HEK293 (cell line): ENCODE data around the gene GJB2.
A peak's percentile ranks its signal among the peaks of the same experiment; 100 is the strongest.

Source experiments
- BCL6B ChIP-seq: fragments of 450-650 bp; formaldehyde crosslinking; IDR thresholded peaks from 2 replicates; pipeline ENCODE4 v1.5.1; 2017; ENCODE audit warnings: missing biosample characterization, missing genetic modification characterization
- FEZF1 ChIP-seq: fragments of 450-650 bp; formaldehyde crosslinking; IDR thresholded peaks from 2 replicates; pipeline ENCODE4 v1.5.1; 2016; ENCODE audit warnings: missing biosample characterization, missing genetic modification characterization
- GLI4 ChIP-seq: fragments of 450-650 bp; formaldehyde crosslinking; IDR thresholded peaks from 2 replicates; pipeline ENCODE4 v1.5.1; 2016; ENCODE audit warnings: missing biosample characterization, missing genetic modification characterization
- KLF17 ChIP-seq: fragments of 450-650 bp; formaldehyde crosslinking; IDR thresholded peaks from 2 replicates; pipeline ENCODE4 v1.5.1; 2016; ENCODE audit warnings: missing biosample characterization, missing genetic modification characterization
- OVOL3 ChIP-seq: fragments of 450-650 bp; formaldehyde crosslinking; IDR thresholded peaks from 2 replicates; pipeline ENCODE4 v1.5.1; 2016; ENCODE audit warnings: missing biosample characterization, missing genetic modification characterization
- PRDM1 ChIP-seq: fragments of 450-650 bp; formaldehyde crosslinking; IDR thresholded peaks from 2 replicates; pipeline ENCODE4; 2016; ENCODE audit warnings: missing biosample characterization, missing genetic modification characterization
- ZBTB26 ChIP-seq: fragments of 450-650 bp; formaldehyde crosslinking; optimal IDR thresholded peaks from 2 replicates; pipeline ENCODE3; 2016; ENCODE audit warnings: missing biosample characterization, mild to moderate bottlenecking, missing genetic modification characterization
- ZBTB7A ChIP-seq: fragments of 450-650 bp; formaldehyde crosslinking; IDR thresholded peaks from 2 replicates; pipeline ENCODE4 v1.5.1; 2016; ENCODE audit warnings: low read depth, missing biosample characterization, missing genetic modification characterization
- ZBTB8A ChIP-seq: fragments of 450-650 bp; formaldehyde crosslinking; IDR thresholded peaks from 2 replicates; pipeline ENCODE4 v1.5.1; 2016; ENCODE audit warnings: missing biosample characterization, missing genetic modification characterization
- ZFHX2 ChIP-seq: fragments of 450-650 bp; formaldehyde crosslinking; conservative IDR thresholded peaks from 2 replicates; pipeline ENCODE4 v1.5.1; 2016; ENCODE audit warnings: missing biosample characterization, missing genetic modification characterization
- ZNF133 ChIP-seq: fragments of 450-650 bp; formaldehyde crosslinking; IDR thresholded peaks from 2 replicates; pipeline ENCODE4 v1.5.1; 2016; ENCODE audit warnings: missing biosample characterization, missing genetic modification characterization
- ZNF18 ChIP-seq: fragments of 450-650 bp; formaldehyde crosslinking; IDR thresholded peaks from 2 replicates; pipeline ENCODE4 v1.5.1; 2016; ENCODE audit warnings: missing biosample characterization, missing genetic modification characterization
- ZNF19 ChIP-seq: fragments of 450-650 bp; formaldehyde crosslinking; IDR thresholded peaks from 2 replicates; pipeline ENCODE4; 2016; ENCODE audit warnings: missing biosample characterization, missing genetic modification characterization, low read depth
- ZNF274 ChIP-seq, 2 experiments: fragments of 200-500 bp in 1 of 2; fragments of 450-650 bp in 1 of 2; sonication (Bioruptor generic) in 1 of 2; formaldehyde crosslinking in 1 of 2; IDR thresholded peaks; 2 replicates each; pipeline versions ENCODE4 v1.5.1 to v1.6.1; 2014 to 2016; ENCODE audit warnings: borderline replicate concordance in 1 of 2, inconsistent platforms in 1 of 2, low read length in 1 of 2, missing biosample characterization in 1 of 2, missing genetic modification characterization in 1 of 2
- ZNF335 ChIP-seq: fragments of 450-650 bp; formaldehyde crosslinking; conservative IDR thresholded peaks from 2 replicates; pipeline ENCODE4 v1.5.1; 2016; ENCODE audit warnings: missing biosample characterization, missing genetic modification characterization
- ZNF433 ChIP-seq: fragments of 450-650 bp; formaldehyde crosslinking; IDR thresholded peaks from 2 replicates; pipeline ENCODE4 v1.5.1; 2016; ENCODE audit warnings: missing biosample characterization, missing genetic modification characterization, low read depth
- ZNF48 ChIP-seq: fragments of 450-650 bp; formaldehyde crosslinking; IDR thresholded peaks from 2 replicates; pipeline ENCODE4 v1.5.1; 2016; ENCODE audit warnings: missing biosample characterization, missing genetic modification characterization
- ZNF488 ChIP-seq: fragments of 450-650 bp; formaldehyde crosslinking; IDR thresholded peaks from 2 replicates; pipeline ENCODE4 v1.5.1; 2016; ENCODE audit warnings: missing biosample characterization, missing genetic modification characterization
- ZNF596 ChIP-seq: fragments of 450-650 bp; IDR thresholded peaks from 2 replicates; pipeline ENCODE4 v1.5.0; 2018; ENCODE audit warnings: missing biosample characterization, mild to moderate bottlenecking, missing genetic modification characterization, moderate library complexity
- ZNF621 ChIP-seq: fragments of 450-650 bp; formaldehyde crosslinking; IDR thresholded peaks from 2 replicates; pipeline ENCODE4 v1.5.1; 2017; ENCODE audit warnings: missing biosample characterization, missing genetic modification characterization
- ZNF664 ChIP-seq: fragments of 450-650 bp; formaldehyde crosslinking; IDR thresholded peaks from 2 replicates; pipeline ENCODE4 v1.5.1; 2016; ENCODE audit warnings: missing biosample characterization, missing genetic modification characterization
- ZNF670 ChIP-seq: fragments of 450-650 bp; formaldehyde crosslinking; IDR thresholded peaks from 2 replicates; pipeline ENCODE4 v1.5.1; 2016; ENCODE audit warnings: missing biosample characterization, missing genetic modification characterization, low read depth
- ZNF692 ChIP-seq: fragments of 450-650 bp; formaldehyde crosslinking; IDR thresholded peaks from 2 replicates; pipeline ENCODE4 v1.5.1; 2016; ENCODE audit warnings: missing biosample characterization, missing genetic modification characterization
- ZNF777 ChIP-seq: fragments of 450-650 bp; formaldehyde crosslinking; IDR thresholded peaks from 2 replicates; pipeline ENCODE4 v1.5.1; 2017; ENCODE audit warnings: missing biosample characterization, missing genetic modification characterization, borderline replicate concordance
- ZSCAN30 ChIP-seq: fragments of 450-650 bp; IDR thresholded peaks from 2 replicates; pipeline ENCODE4 v1.5.1; 2018; ENCODE audit warnings: missing biosample characterization, mild to moderate bottlenecking, missing genetic modification characterization, moderate library complexity
- TF ChIP-seq, protein P1 (sequence below): fragments of 450-650 bp; formaldehyde crosslinking; IDR thresholded peaks from 2 replicates; pipeline ENCODE4 v1.5.1; 2016; ENCODE audit warnings: missing biosample characterization, missing genetic modification characterization
- TF ChIP-seq, protein P2 (sequence below): fragments of 450-650 bp; formaldehyde crosslinking; IDR thresholded peaks from 2 replicates; pipeline ENCODE4 v1.5.1; 2016; ENCODE audit warnings: missing biosample characterization, missing genetic modification characterization

The GJB2 gene

DNA sequence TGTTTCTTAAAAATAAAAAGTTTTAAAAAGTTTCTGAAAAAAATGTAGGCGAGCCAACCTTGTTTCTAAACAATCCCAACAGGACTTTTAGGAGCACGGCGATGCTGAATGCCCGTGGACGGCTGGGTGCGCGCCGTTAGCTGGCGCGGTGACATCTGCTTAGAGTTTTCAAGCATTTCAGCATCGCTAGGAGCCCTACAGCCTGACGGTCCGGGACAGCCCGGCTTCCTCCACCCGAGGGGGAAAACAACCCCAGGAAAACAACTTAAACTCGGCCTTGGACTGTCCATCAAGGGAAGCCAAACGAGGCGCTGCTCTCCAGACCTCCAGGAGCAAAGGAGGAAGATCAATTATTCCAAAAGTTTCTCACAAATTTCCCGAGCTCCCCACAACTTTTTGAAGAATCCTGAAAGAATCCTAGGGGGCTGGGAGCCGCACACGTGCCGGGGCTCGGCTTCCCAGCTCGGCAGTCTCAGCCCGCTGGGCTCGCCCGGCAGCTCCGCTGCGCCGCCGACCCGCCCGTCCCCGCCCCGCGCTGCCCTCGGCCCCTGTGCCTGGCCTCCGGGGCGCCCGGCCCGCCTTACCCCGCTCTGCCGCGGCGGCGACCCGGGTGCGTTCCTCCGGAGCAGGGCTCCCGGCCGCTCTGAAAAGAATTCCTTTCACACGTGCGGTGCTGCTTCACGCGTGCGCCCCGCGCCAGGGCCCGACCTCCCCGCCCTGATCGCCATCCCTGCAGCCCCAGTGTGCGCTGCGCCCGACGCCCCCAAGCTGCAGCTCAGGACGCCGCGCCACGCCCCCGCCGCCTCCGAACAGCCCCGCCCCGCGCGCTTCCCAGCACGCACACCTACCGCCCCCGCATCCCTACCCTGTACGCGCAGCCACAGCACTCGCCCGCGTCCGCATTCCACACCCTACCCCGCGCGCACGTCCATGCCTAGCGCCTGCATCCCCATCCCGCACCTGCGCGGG lies 32.1 kb downstream of the GJB2 start, which contains the start of gene GJA3 (continued):
- no peak for TF ChIP-seq KLF17 (tag by site-specific recombination)
- TF ChIP-seq ZNF48 = no peak
- TF ChIP-seq, protein P1, sequence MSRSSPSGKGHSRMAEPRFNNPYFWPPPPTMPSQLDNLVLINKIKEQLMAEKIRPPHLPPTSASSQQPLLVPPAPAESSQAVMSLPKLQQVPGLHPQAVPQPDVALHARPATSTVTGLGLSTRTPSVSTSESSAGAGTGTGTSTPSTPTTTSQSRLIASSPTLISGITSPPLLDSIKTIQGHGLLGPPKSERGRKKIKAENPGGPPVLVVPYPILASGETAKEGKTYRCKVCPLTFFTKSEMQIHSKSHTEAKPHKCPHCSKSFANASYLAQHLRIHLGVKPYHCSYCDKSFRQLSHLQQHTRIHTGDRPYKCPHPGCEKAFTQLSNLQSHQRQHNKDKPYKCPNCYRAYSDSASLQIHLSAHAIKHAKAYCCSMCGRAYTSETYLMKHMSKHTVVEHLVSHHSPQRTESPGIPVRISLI (tag by site-specific recombination) = no peak
- TF ChIP-seq BCL6B (tag by site-specific recombination) = no peak
- TF ChIP-seq ZNF133 (tag by site-specific recombination) = no peak
- TF ChIP-seq, protein P2, sequence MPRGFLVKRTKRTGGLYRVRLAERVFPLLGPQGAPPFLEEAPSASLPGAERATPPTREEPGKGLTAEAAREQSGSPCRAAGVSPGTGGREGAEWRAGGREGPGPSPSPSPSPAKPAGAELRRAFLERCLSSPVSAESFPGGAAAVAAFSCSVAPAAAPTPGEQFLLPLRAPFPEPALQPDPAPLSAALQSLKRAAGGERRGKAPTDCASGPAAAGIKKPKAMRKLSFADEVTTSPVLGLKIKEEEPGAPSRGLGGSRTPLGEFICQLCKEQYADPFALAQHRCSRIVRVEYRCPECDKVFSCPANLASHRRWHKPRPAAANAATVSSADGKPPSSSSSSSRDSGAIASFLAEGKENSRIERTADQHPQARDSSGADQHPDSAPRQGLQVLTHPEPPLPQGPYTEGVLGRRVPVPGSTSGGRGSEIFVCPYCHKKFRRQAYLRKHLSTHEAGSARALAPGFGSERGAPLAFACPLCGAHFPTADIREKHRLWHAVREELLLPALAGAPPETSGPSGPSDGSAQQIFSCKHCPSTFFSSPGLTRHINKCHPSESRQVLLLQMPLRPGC (tag by site-specific recombination) = peak; percentile 17; the same call in 1 of the 2 replicates
- no peak for TF ChIP-seq ZNF19
- TF ChIP-seq OVOL3 (tag by site-specific recombination) = no peak
- no peak for TF ChIP-seq ZNF670
- TF ChIP-seq ZNF274 (IDR thresholded peaks at IDR 0.05; ENCODE audit: low read length) = no peak
- no peak for TF ChIP-seq ZNF274 (tag by site-specific recombination; IDR thresholded peaks at IDR 0.05; ENCODE audit: borderline replicate concordance)
- peak; percentile 67; the same call in 1 of the 2 replicates for TF ChIP-seq ZNF777 (tag by site-specific recombination)
- no peak for TF ChIP-seq ZSCAN30 (tag by site-specific recombination)
- peak; percentile 53 for TF ChIP-seq ZNF335 (tag by site-specific recombination)
- no peak for TF ChIP-seq ZNF596 (tag by site-specific recombination)
- TF ChIP-seq ZBTB26 (tag by site-specific recombination) = peak; percentile 95
- peak; percentile 91 for TF ChIP-seq ZBTB8A (tag by site-specific recombination)
- TF ChIP-seq ZNF433 = no peak
- TF ChIP-seq FEZF1 (tag by site-specific recombination) = no peak
- TF ChIP-seq ZBTB7A = no peak
- no peak for TF ChIP-seq ZNF692
- no peak for TF ChIP-seq ZNF621 (tag by site-specific recombination)
- TF ChIP-seq GLI4 (tag by site-specific recombination) = no peak
- TF ChIP-seq ZFHX2 (tag by site-specific recombination) = peak; percentile 98
- no peak for TF ChIP-seq ZNF664 (tag by site-specific recombination)
- TF ChIP-seq PRDM1 (tag by site-specific recombination) = no peak
- no peak for TF ChIP-seq ZNF18
- no peak for TF ChIP-seq ZNF488 (tag by site-specific recombination)
